Epithelial cell of esophagus (primary cell): ENCODE results near the gene OLA1.

Experiments
- DNase-seq: peaks from one replicate; pipeline ENCODE4 v3.0.0; 2010; ENCODE audit warnings: low read depth
- H3K4me3 ChIP-seq: 2 replicates; pipeline ENCODE4 v1.5.1; 2011; ENCODE audit warnings: mild to moderate bottlenecking, low read length, control low read depth
- CTCF ChIP-seq: IDR thresholded peaks from 2 replicates; pipeline ENCODE4 v1.5.1; 2011; ENCODE audit warnings: low read depth, mild to moderate bottlenecking, low read length, control low read depth, inconsistent platforms; ENCODE audit not compliant: insufficient read depth; ENCODE audit errors: missing control alignments

The OLA1 gene

GRCh38 chr2:174117951-174118930 lies 130.1 kb downstream of the OLA1 start:
- peak; percentile 47 for DNase-seq
- TF ChIP-seq CTCF, result no peak
- no peak overlapping the region for H3K4me3 ChIP-seq

GRCh38 chr2:174112073-174112472 lies 136.3 kb downstream of the OLA1 start:
- no peak for DNase-seq
- no peak overlapping the region for H3K4me3 ChIP-seq
- TF ChIP-seq CTCF, result no peak

- no peak for DNase-seq
- no peak for TF ChIP-seq CTCF
- H3K4me3 ChIP-seq, result no peak overlapping the region
These were observed 139.8 kb downstream of the OLA1 start for GRCh38 chr2:174108579-174108978.

GRCh38 chr2:174106736-174107135 lies 141.6 kb downstream of the OLA1 start:
- TF ChIP-seq CTCF, result no peak
- no peak overlapping the region for H3K4me3 ChIP-seq
- no peak for DNase-seq

GRCh38 chr2:174094542-174094941 lies 153.8 kb downstream of the OLA1 start:
- TF ChIP-seq CTCF, result no peak
- DNase-seq, result no peak
- H3K4me3 ChIP-seq, result no peak overlapping the region

- TF ChIP-seq CTCF, result no peak
- DNase-seq, result no peak
- H3K4me3 ChIP-seq, result no peak overlapping the region
These were observed 157.9 kb downstream of the OLA1 start for GRCh38 chr2:174090476-174090875.
